SH-SY5Y (cell line): Measurements from ENCODE around the gene BARD1.

Source experiments
- GATA2 ChIP-seq: IDR thresholded peaks from 2 replicates; pipeline ENCODE4 v1.6.1; 2011; ENCODE audit warnings: mild to moderate bottlenecking, low read depth, low read length
- GATA3 ChIP-seq: IDR thresholded peaks from 2 replicates; pipeline ENCODE4 v1.6.1; 2011; ENCODE audit warnings: low read depth, mild to moderate bottlenecking, low read length, moderate library complexity

GRCh38 chr2:214801068-214801467, 8.4 kb downstream of the BARD1 start:
- TF ChIP-seq GATA3, result no peak
- no peak for TF ChIP-seq GATA2
